Right lung (tissue), 5 donors: Measurements from ENCODE around the gene CACNB2. TPM values are rescaled to one million over a fixed set of nuclear protein-coding genes. Genes with fewer than 3 reads are reported as not detected.

ENCODE experiments used
- DNase-seq, 2 donors: peaks; one replicate each; pipeline ENCODE4 v3.0.0-alpha.2; 2013
- polyA plus RNA-seq, 5 donors: library from polyadenylated mRNA; unstranded; fragments of 120-200 nt; gene quantifications; one replicate each; pipeline versions ENCODE4 v1.2.1 to v1.2.3, GENCODE V29; 2013; ENCODE audit warnings: inconsistent platforms in 1 of 5, low replicate concordance in 1 of 5; ENCODE audit not compliant: insufficient read length in 5 of 5, insufficient read depth in 1 of 5

CACNB2 gene
- polyA plus RNA-seq, 5 donors: 9.5 to 16.3 (median 12.7) TPM

GRCh38 chr10:18279173-18279572, 138.9 kb downstream of the CACNB2 start:
- no peak for DNase-seq

DNA sequence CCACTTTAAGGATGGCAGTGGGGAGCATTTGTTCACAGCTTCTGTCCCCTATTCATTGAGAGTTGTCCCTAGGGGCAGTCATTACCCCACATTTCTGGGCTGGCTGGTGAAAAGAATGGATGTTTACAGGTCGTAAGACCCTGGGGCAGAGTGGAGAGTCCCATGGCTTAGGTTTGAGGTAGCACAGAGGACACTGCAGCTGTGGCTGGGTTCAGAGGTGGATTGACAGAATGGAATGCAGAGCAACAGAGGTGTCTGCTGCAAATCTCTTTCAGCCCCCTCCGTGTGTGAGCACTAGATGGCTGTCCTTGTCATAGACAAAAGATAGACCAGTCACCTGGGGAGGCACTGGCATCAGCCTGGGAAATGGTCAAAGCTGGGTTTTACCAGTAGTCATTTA, 141.9 kb downstream of the CACNB2 start:
- DNase-seq: no peak

DNA sequence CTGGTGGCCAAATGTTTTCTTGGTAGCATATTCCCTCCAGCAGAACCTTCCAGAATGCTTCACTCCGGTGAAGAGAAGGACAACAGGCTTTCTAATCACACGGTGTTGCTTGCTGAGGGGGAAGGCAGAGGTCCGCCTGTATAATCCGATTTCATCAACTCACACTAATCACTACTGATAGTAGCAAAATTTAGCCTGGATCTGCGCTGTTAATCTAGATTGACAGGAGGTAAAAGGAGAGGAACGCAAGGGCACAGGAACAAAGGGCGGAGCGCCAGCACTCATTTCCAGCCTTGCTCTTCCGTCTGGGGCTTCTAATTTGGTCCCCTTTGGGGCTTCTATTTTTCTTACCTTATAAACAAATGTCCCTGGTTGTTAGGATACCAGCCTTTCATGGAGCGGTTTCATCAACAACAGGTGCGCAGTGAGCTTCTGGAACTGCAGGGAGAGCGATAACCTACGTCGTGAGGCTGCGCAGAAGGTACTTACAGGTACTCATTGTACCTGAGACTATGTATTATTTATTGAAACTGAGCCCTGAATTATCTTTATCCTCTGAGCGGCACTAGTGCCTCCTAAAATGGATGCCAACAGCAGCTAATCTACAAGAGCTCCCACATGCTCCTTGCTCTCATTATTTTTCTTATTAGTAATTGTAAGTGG, 150.6 kb downstream of the CACNB2 start:
- no peak for DNase-seq

GRCh38 chr10:18293536-18294510, 153.6 kb downstream of the CACNB2 start:
- no peak for DNase-seq

GRCh38 chr10:18294633-18295032, 154.4 kb downstream of the CACNB2 start:
- DNase-seq: no peak

DNA sequence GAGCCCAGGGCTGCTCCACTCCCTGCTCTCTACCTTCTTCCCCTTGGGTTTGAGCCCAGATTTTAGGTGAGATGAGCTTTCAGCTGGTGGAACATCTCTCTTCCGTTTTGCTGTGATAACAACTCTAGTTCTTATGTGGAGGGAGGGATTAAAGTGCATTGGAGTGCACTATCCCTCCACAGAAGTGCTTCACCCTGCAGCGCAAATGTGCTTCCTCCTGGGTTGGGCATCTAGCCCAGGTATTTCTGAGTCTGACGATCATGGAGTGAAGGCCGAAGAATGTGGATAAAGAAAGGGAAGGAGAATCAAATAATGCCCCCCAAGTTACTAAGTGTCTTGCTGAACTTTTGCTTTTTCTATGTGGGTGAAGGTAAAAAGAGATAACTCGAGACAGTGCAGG, 157.4 kb downstream of the CACNB2 start:
- DNase-seq: no peak

DNA sequence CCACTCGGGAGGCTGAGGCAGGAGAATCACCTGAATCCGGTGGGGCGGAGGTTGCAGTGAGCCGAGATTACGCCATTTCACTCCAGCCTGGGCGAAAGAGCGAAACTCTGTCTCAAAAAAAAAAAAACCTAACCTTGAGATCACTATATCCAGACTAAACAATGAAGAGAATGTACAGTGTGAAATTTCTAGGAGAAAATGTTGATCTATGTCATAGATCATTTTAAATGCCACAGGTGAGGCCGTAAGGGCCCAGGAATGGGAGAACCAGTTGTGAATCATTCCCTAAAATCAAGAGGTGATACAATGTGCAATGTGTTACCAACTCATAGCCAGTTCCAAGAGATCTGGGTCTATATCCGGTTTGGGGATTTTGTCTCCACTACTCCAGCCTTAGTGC, 158.0 kb downstream of the CACNB2 start:
- DNase-seq: no peak

- no peak for DNase-seq
These were observed 163.9 kb downstream of the CACNB2 start for GRCh38 chr10:18303851-18304801.

- no peak for DNase-seq
These were observed 165.8 kb downstream of the CACNB2 start for GRCh38 chr10:18306031-18306430.

GRCh38 chr10:18308600-18308999, 168.4 kb downstream of the CACNB2 start:
- DNase-seq: no peak

DNA sequence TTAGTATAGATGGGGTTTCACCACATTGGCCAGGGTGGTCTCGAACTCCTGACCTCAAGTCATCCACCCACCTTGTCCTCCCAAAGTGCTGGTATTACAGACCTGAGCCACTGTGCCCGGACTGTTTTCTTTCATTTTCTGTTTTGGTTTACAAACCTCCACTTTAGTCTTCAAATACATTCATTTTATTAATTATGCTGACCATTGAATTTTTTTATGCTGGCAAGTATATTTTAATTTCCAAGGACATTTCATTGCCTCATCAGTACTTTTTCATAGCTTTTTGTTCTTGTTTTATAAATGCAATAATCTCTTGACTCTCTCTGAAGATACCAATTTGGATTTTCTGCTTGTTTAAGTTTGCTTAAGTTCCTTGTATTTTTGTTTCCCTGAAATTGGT, 170.5 kb downstream of the CACNB2 start:
- DNase-seq: no peak

GRCh38 chr10:18312374-18313139, 172.3 kb downstream of the CACNB2 start:
- peak; percentile 46 to 48 for DNase-seq

DNA sequence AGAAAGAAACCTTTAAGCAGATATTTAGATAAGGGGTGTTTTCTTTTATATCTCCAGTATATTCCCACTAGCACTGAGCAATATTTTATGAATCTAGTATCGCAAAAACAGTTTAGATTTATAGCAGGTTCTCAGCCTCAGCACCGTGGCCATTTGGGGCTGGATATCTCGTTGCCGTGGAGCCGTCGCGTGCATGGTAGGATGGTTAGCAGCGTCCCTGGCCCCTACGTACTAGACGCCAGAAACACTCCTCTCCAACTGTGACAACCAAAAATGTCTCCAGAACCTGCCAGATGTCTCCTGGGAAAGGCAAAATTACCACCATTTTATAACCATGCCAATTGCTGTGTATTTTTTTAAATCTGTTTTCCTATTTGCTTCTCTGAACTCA, 172.9 kb downstream of the CACNB2 start:
- DNase-seq: no peak

GRCh38 chr10:18313626-18314025, 173.4 kb downstream of the CACNB2 start:
- no peak for DNase-seq

DNA sequence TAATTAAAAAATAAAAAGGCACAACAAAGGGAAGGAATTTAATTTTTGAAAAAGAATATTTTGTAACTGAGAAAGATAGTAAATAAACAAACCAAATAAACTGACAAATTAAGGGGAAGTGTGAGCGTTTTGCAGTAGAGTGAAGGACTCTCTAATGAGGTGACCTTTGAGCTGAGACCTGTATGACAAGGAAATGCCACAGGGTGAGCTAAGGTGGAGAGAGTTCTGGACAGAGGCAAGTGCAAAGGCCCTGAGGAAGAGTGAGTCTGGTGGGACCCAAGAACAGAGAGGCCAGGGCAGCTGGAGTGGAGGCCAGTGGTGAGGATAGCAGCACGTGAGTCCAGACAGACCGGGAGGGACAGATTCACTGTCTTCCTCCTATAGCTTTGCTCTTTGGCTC, 179.4 kb downstream of the CACNB2 start:
- DNase-seq: no peak

DNA sequence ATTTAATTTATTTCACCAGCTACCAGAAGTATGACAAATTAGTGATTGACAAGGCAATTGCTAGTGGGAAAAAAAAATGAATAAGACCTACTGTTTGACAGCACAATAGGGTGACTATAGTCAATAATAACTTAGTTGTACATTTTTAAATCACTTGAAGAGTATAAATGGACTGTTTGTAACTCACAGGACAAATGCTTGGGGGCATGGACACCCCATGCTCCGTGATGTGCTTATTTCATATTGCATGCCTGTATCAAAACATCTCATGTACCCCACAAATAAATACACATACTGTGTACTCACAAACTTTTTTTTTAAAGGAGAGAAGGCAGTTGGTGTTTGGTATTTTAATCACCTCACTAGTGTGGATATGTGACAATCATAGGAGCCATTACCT, 181.1 kb downstream of the CACNB2 start:
- no peak for DNase-seq

- DNase-seq: no peak
These were observed 183.7 kb downstream of the CACNB2 start for GRCh38 chr10:18323916-18324315.

DNA sequence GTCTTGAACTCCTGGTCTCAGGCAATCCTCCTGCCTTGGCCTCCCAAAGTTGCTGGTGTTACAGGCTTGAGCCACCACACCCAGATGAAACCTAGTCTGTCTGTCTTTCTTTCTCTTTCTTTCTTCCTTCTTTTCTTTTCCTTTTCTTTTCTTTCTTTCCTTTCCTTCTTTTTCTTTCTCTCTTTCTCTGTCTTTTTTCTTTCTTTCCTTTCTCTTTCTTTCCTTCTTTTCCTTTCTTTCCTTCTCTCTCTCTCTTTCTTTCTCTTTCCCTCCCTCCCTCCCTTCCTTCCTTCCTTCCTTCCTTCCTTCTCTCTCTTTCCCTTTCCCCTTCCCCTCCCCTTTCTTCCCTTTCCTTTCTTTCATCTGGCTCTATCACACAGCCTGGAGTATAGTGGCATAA, 185.2 kb downstream of the CACNB2 start:
- no peak for DNase-seq

- DNase-seq: no peak
These were observed 185.8 kb downstream of the CACNB2 start for GRCh38 chr10:18325889-18326531.

- DNase-seq: no peak
These were observed 188.7 kb downstream of the CACNB2 start for GRCh38 chr10:18328941-18329340.

GRCh38 chr10:18332048-18332447, 191.8 kb downstream of the CACNB2 start:
- no peak for DNase-seq
